HuH-7 (cell line): ENCODE data around the gene KLRB1.
"Not testable (repeated sequence)": the region's sequence is repeated elsewhere in the genome, so short reads cannot be mapped to it uniquely, and the experiment has no call there.

ENCODE experiments used
- DNase-seq: peaks from one replicate; pipeline ENCODE4 v3.0.0; 2011; ENCODE audit warnings: low spot score

Gene KLRB1

DNA sequence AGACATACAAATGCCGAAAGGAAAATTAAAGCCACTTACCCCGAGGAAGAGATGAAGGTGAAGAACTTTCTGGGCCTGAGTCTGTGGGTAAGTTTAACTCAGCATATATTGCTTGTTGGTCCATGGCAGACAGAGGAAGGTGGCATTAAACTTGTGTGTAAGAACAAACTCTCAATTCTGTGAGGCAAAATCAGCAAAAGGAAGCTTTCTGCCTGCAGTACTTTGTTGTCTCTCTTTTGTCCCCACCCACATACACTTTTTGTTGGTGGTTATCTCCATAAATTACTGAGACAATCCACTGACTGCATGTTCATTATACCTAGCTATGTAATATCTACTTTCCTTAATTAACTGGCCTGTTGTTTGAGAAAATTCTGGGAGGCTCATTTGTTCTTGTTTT is at the start of gene KLRB1:
TSS of gene KLRB1 (minus strand) at position 201 of the 400 bp plus-strand sequence. CDS start at position 124, 77 bp downstream.
- DNase-seq = no peak

DNA sequence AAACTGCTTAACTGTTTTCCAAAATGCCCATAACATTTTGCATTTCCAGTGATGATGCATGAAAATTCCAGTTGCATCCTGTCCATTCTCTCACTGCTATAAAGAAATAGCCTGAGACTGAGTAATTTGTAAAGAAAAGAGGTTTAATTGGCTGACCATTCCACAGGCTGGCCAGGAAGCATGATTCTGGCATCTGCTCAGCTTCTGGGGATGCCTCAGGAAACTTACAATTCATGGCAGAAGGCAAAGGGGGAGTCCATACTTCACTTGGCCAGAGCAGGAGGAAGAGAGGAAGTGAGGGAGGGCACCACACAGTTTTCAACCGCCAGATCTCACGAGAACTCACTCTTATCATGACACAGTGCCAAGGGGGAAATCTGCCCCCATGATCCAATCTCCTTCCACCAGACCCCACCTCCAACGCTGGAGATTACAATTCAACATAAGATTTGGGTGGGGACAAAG is 43.6 kb upstream of the KLRB1 start:
- no peak for DNase-seq

DNA sequence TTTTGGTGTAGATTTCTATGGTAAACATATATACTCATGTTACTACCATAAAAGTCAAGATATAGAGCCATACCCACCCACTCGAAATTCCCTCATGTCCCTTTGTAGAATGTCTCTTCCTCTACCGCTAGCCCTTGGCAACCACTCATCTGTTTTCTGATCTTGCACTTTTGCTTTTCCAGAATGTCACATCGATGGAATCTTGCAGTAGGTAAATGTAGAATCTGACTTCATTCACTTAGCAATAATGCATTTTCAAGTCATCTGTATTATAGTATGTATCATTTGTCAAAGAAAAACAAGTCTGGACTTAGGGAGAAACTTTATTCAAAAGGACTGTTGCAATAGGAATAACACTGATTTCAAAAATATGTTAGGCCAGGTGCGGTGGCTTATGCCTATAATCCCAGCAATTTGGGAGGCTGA is 42.4 kb upstream of the KLRB1 start:
- no peak for DNase-seq

DNA sequence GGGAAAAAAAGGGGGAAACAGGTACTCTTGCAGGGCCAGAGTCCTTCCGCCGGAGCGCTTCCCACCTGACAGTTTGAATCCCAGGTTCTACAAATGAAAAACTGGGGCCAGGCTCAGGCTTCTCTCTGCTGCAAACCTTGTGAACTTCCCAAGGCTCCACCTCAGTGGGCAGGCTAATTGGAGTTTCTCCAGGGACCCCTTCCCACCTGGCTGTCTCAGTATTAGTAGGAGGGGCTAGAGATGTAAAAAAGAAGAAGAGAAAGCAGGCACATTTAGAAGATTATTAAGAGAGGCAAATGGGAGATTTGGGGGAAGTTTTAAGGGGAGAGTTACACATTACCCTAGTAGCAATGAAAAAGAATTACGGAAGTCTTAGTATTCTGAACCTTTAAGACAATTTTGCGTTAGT is 41.8 kb upstream of the KLRB1 start:
- no peak for DNase-seq

- DNase-seq = no peak
Measured at GRCh38 chr12:9648701-9649531, 41.2 kb upstream of the KLRB1 start.

DNA sequence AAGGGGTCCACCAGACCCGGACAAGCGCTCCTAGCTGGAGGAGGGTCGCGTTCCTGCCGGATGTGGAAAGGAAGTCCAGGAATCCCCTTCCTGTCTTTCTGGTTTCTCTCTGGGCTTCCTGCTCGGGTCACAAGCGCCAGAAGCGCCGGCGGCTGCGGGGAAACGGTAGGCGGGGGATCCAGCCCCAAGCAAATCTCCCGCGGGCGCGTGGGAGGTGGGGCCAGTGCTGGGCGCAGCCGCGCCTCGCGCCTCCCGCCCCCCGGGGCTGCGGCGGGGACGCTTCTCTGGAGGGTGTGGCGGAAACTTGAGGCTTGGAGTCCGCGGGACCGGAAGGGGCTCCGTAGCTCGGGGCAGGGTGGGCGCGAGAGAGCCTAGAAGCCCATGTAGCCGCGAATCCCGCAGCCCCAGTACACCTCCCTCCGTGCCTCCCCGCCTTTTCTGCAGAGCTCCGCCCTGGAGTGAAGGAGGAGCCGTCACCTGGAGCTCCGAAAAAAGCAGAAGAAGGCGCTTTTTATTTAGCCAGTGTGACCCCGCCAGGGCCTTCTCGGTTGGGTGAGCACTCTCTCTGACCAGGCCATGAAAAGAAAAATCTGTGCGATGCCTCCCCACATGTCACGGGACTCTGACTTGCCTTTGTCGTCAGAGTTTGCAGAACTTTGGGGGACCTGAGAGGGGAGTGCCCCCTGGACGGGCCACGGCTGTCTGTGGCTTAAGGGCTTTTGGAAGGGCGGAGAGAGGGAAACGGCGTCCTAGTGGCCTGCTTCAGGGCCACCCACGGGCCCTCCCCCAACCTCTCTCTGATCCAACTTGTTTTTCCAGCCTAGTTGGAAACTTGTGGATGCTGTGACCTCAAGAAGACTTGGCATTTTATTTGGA is 40.3 kb upstream of the KLRB1 start:
- DNase-seq = peak; percentile 79

DNA sequence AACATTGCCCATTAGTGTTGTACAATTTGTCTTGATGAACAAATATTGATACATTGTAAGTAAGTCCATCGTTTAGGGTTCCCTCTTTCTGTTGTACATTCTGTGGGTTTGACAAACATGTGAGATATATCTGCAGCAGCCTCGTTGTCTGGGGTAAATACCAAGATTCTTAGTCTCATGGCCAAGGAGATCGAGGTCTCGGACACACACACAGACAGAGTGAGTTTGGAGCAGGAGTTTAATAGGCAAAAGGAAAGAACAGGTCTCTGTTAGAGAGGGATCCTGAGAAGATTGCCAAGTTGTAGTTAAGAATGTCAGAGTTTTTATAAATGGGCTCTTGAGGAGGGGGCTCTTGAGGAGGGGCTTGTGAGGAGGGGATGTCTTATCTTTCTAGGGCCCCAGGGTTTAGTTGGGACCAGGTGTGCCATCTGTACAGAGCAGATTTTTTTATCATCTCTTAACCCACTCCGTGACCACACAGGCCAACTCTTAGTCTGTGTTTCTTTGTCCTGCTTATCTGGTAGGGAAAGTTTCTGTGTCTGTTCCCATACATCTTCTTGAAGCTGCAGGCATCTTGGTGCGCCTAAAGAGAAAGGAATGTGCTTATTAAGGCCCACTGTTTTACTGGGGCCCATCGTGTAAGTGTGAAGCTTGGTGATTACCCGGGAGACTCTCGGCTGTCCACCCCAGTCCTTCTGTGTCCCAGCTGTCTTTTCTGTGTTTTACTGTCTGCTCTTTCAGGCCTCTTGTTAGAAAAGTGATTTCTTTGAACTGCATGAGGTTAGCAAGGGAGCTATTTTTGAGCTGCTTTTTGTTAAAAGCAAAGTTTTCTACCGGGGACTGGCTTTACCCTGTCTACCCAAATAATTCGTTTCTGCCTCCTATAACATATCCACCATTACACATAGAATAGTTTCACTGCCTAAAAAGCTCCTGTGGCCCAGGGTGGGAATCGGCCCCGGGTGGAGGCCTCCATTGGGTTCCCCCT is 39.4 kb upstream of the KLRB1 start:
- no peak for DNase-seq

DNA sequence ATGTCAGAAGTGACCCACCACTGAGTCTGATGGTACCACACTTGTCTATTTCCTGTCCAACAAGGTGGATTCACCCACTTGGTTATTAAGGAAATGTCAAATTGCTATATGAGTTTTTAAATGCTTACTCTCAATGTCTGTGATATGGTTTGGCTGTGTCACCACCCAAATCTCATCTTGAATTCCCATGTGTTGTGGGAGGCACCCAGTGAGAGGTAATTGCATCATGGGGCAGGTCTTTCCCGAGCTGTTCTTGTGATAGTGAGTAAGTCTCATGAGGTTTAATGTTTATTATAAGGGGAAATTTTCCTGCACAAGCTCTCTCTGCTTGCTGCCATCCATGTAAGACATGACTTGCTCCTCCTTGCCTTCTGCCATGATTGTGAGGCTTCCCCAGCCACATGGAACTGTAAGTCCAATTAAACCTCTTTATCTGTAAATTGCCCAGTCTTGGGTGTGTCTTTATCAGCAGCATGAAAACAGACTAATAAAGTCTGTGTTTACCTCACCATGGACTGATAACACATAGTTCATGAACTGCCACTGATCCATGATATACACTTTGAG is 37.4 kb upstream of the KLRB1 start:
- not testable (repeated sequence) for DNase-seq

GRCh38 chr12:9643266-9643660 is 35.5 kb upstream of the KLRB1 start:
- DNase-seq = no peak

GRCh38 chr12:9642606-9643265 is 35.0 kb upstream of the KLRB1 start:
- no peak for DNase-seq

GRCh38 chr12:9640024-9640423 is 32.3 kb upstream of the KLRB1 start:
- no peak for DNase-seq

GRCh38 chr12:9636851-9637206 is 29.1 kb upstream of the KLRB1 start:
- DNase-seq = no peak

- no peak for DNase-seq
Measured at GRCh38 chr12:9636150-9636850, 28.6 kb upstream of the KLRB1 start.

GRCh38 chr12:9634969-9635754 is 27.4 kb upstream of the KLRB1 start:
- no peak for DNase-seq

DNA sequence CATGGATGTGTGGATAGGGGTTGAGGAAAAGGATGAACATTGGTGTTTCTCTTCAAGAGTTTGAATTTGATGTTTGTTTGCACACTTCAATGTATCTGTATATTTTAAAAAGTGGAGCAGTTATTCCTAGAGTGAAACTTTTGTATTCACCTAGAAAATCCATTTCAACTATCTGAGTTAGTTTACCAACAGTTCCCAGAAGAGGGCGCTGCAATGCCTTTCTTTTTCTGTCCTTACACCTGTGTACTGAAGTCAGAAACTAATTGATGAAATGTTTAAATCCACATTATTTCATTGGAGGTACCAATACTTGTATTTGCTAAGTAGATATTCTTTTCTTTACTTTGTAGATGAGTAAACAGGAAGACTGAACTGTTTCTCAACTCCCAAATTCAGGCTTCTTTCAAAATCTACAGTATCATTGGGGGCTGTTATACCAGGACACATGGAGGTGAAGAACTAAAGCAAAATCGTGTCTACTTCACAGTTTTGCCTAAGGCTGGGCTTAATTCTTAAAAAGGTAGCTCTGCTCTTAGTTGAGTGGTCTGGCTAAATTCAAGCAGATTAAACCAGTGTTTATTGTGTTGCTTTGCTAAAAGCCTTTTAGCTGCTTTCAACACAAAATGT is 26.6 kb upstream of the KLRB1 start:
- no peak for DNase-seq

DNA sequence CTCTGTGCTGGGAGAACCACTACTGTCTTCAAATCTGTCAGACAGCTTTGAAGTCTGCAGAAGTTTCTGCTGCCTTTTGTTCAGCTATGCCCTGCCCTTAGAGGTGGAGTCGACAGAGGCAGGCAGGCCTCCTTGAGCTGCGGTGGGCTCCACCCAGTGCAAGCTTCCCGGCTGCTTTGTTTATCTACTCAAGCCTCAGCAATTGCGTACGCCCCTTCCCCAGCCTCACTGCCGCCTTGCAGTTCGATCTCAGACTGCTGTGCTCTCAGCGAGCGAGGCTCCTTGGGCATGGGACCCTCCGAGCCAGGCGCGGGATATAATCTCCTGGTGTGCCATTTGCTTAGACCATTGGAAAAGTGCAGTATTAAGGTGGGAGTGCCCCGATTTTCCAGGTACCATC is 25.1 kb upstream of the KLRB1 start:
- no peak for DNase-seq

- DNase-seq = no peak
Measured at GRCh38 chr12:9626821-9627220, 19.1 kb upstream of the KLRB1 start.

GRCh38 chr12:9626291-9626690 is 18.6 kb upstream of the KLRB1 start:
- no peak for DNase-seq

DNA sequence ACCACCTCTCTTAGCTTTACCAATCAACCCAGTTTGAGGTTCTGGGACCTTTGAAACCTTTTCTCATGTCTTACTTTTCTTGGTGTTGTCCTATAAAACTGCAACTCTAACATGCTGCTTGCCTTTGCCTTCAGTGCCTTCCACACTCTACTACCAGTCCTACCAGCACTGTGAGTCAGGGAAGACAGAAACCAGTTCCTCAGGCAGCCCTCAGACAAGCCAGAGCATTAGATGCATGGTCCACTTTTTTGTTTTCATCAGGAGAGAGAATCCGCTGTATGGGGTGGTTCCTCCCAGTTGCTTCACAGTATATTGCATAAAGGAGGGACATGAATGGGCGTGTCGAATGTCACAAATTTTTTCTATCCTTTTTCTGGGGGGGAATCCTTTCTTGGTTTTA is 17.3 kb upstream of the KLRB1 start:
- no peak for DNase-seq
